ENCODE data around the gene GPRIN1. TPM values are rescaled to one million over a fixed set of nuclear protein-coding genes. Genes with fewer than 3 reads are reported as not detected.

GPRIN1 gene
- total and polyA plus RNA-seq, 2 donors (not counting 1 experiment from before 2014, with no cell fraction given) = 0.72 to 2.1 TPM

DNA sequence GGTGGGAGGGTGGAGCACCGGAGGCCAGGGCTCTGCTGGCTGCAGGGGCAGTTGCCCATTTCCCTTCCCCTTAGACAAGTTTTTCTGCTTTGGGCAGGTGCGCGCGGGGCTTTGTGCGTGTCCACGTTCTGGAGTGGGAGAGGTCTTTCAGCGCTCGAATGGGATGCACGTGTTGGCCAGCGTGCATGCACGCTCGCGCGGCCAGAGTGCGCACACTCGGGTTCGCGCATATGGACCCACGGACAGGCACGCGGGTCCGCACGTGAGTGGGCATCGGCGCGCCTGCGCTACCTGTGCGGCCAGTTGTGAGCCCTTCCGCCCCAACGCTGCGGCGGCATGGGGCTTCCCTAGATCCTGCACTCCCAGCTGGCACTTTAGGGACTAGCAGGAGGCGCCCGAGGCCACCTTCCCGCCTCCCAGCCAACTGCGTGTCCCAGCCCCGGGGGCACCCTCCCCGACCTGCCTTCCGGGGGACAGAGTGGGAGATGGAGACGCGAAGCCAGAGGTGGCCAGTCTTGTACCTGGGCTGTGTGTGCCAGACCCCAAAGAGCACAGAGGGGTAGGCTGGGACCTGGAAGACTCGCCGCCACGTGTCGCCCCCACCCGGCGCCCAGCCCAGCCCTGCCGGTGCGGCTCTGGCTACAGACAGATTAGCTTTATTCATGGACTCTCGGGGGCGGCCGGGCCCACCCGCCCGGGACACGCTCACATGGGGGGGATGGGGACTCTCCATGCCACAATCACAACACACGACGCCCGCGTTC is 9.8 kb upstream of the GPRIN1 start:
- CTCF ChIA-PET = no interaction called here
- ATAC-seq (ENCODE audit: low read depth) = no peak
- Histone ChIP-seq H3K4me2 (replicated peaks; ENCODE audit: low read depth, low read length, poor library complexity, severe bottlenecking) (peak overlapping the region; percentile 67), H4K20me1 (ENCODE audit: control insufficient read depth, insufficient read depth, low read length, poor library complexity, severe bottlenecking) (no peaks in the 10 kb centered on the region), H3K36me3 (replicated peaks in 1 of 2; ENCODE audit: control extremely low read depth in 1 of 2, control insufficient read depth in 1 of 2, extremely low read depth in 1 of 2, insufficient read depth in 2 of 2, low read length in 1 of 2) (no peaks in the 10 kb centered on the region), H3K27me3 (replicated peaks in 1 of 4; ENCODE audit: control extremely low read depth in 1 of 4, control insufficient read depth in 3 of 4, insufficient read depth in 4 of 4, low read length in 3 of 4) (peaks cover 0 to 62% (median 35%) of the 10 kb centered on the region in 4 experiments), H2AFZ (ENCODE audit: insufficient read depth, low read depth, low read length, poor library complexity, severe bottlenecking) (peak overlapping the region; percentile 55), H3K4me1 (ENCODE audit: control insufficient read depth in 2 of 2, insufficient read depth in 2 of 2, low read length in 2 of 2) (peaks cover 24 to 29% of the 10 kb centered on the region in 2 donors), H3K9me3 (ENCODE audit: control extremely low read depth in 1 of 3, control insufficient read depth in 2 of 3, insufficient read depth in 1 of 3, low read length in 2 of 3) (peaks cover 0 to 32% (median 0%) of the 10 kb centered on the region in 3 donors), H3K27ac (ENCODE audit: low read length in 2 of 2) (no peak overlapping the region), H3K4me3 (ENCODE audit: control extremely low read depth in 1 of 5, extremely low read depth in 1 of 5, insufficient read depth in 1 of 5, low read depth in 2 of 5, low read length in 4 of 5) (peak overlapping the region in 1 of 5 experiments; percentile 33), H3K79me2 (ENCODE audit: control insufficient read depth, insufficient read depth, low read length) (no peaks in the 10 kb centered on the region), H3K9ac (ENCODE audit: low read length) (peak overlapping the region; percentile 12)
- POLR2A ChIA-PET = no interaction called here
- DNase-seq = no peak
- TF ChIP-seq EZH2 (IDR thresholded peaks at IDR 0.05; ENCODE audit: borderline replicate concordance, insufficient read depth, low read depth, low read length, poor library complexity, severe bottlenecking) = no peak
- TF ChIP-seq, protein P1, sequence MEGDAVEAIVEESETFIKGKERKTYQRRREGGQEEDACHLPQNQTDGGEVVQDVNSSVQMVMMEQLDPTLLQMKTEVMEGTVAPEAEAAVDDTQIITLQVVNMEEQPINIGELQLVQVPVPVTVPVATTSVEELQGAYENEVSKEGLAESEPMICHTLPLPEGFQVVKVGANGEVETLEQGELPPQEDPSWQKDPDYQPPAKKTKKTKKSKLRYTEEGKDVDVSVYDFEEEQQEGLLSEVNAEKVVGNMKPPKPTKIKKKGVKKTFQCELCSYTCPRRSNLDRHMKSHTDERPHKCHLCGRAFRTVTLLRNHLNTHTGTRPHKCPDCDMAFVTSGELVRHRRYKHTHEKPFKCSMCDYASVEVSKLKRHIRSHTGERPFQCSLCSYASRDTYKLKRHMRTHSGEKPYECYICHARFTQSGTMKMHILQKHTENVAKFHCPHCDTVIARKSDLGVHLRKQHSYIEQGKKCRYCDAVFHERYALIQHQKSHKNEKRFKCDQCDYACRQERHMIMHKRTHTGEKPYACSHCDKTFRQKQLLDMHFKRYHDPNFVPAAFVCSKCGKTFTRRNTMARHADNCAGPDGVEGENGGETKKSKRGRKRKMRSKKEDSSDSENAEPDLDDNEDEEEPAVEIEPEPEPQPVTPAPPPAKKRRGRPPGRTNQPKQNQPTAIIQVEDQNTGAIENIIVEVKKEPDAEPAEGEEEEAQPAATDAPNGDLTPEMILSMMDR (IDR thresholded peaks at IDR 0.05) = no peak
- peaks cover 65% of the 10 kb centered on the region for H3K27me3 Mint-ChIP-seq
- no peaks in the 10 kb centered on the region for H3K9me3 Mint-ChIP-seq (ENCODE audit: insufficient read depth)
- H3K27ac Mint-ChIP-seq = no peak overlapping the region
- WGBS (ENCODE audit: insufficient coverage) = 26% methylated on average over 44 of the region's 59 CpGs
- peaks cover 18% of the 10 kb centered on the region for H3K4me1 Mint-ChIP-seq
- peak overlapping the region; percentile 78 for H3K4me3 Mint-ChIP-seq
- intact Hi-C loops (cut with micrococcal nuclease) = no loop called here

DNA sequence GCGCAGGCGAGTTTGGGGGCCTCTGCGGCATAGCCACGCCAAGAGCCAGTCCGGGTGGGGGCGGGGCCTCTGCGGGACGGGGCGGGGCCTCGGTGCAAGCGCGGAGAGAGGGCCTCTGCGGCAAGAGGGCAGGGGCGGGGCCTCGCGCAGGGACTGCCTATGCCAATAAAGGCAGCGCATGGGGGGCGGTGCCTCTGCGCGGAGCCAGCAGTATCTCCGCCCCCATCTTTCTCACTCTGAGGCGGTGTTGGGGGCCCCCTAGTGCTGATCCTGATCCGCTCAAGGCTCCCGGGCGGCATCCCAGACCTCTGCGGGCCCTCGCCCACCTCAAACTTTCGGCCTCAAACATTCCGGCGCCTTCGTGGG is 9.2 kb upstream of the GPRIN1 start:
- H3K27me3 ChIP-seq (replicated peaks in 1 of 4; ENCODE audit: control extremely low read depth in 1 of 4, control insufficient read depth in 3 of 4, insufficient read depth in 4 of 4, low read length in 3 of 4) = peaks cover 0 to 62% (median 35%) of the 10 kb centered on the region in 4 experiments
- no peaks in the 10 kb centered on the region for H3K9me3 Mint-ChIP-seq (ENCODE audit: insufficient read depth)
- H3K9ac ChIP-seq (ENCODE audit: low read length) = peak overlapping the region; percentile 26
- peak overlapping the region in 2 of 5 experiments; percentile 5 to 33 for H3K4me3 ChIP-seq (ENCODE audit: control extremely low read depth in 1 of 5, extremely low read depth in 1 of 5, insufficient read depth in 1 of 5, low read depth in 2 of 5, low read length in 4 of 5)
- H3K79me2 ChIP-seq (ENCODE audit: control insufficient read depth, insufficient read depth, low read length) = no peaks in the 10 kb centered on the region
- H3K9me3 ChIP-seq (ENCODE audit: control extremely low read depth in 1 of 3, control insufficient read depth in 2 of 3, insufficient read depth in 1 of 3, low read length in 2 of 3) = peaks cover 0 to 32% (median 0%) of the 10 kb centered on the region in 3 donors
- CTCF ChIA-PET = no interaction called here
- DNase-seq (peak; percentile 74), ATAC-seq (ENCODE audit: low read depth) (peak; percentile 91)
- H3K4me3 Mint-ChIP-seq = peak overlapping the region; percentile 65
- TF ChIP-seq EZH2 (IDR thresholded peaks at IDR 0.05; ENCODE audit: borderline replicate concordance, insufficient read depth, low read depth, low read length, poor library complexity, severe bottlenecking) = peak; percentile 5
- TF ChIP-seq, protein P1 (IDR thresholded peaks at IDR 0.05) = no peak
- H3K4me2 ChIP-seq (replicated peaks; ENCODE audit: low read depth, low read length, poor library complexity, severe bottlenecking) = peak overlapping the region; percentile 67
- no peak overlapping the region for H3K27ac ChIP-seq (ENCODE audit: low read length in 2 of 2)
- H3K36me3 ChIP-seq (replicated peaks in 1 of 2; ENCODE audit: control extremely low read depth in 1 of 2, control insufficient read depth in 1 of 2, extremely low read depth in 1 of 2, insufficient read depth in 2 of 2, low read length in 1 of 2) = no peaks in the 10 kb centered on the region
- POLR2A ChIA-PET = no interaction called here
- peaks cover 18% of the 10 kb centered on the region for H3K4me1 Mint-ChIP-seq
- WGBS (ENCODE audit: insufficient coverage) = 9% methylated on average over 26 of the region's 31 CpGs
- no peaks in the 10 kb centered on the region for H4K20me1 ChIP-seq (ENCODE audit: control insufficient read depth, insufficient read depth, low read length, poor library complexity, severe bottlenecking)
- H3K4me1 ChIP-seq (ENCODE audit: control insufficient read depth in 2 of 2, insufficient read depth in 2 of 2, low read length in 2 of 2) = peaks cover 24 to 29% of the 10 kb centered on the region in 2 donors
- H2AFZ ChIP-seq (ENCODE audit: insufficient read depth, low read depth, low read length, poor library complexity, severe bottlenecking) = no peak overlapping the region
- no peak overlapping the region for H3K27ac Mint-ChIP-seq
- H3K27me3 Mint-ChIP-seq = peaks cover 66% of the 10 kb centered on the region
- intact Hi-C loops (cut with micrococcal nuclease) = no loop called here

Measured in B cell (primary cell).